Common myeloid progenitor, CD34-positive (primary cell): ENCODE data around the gene RAPGEF3.

Source experiments
- CTCF ChIA-PET: fragments of 350-600 bp; sonication (Branson Sonifier 250); formaldehyde crosslinking; loops from one replicate; lab custom pipeline; 2021; ENCODE audit warnings: antibody characterized with exemption; lab: Charles Lee
- POLR2A ChIA-PET: fragments of 350-600 bp; sonication (Branson Sonifier 250); formaldehyde crosslinking; loops from one replicate; lab custom pipeline; 2021; ENCODE audit warnings: antibody characterized with exemption; lab: Charles Lee
- DNase-seq, 3 donors: peaks; one replicate each; pipeline versions ENCODE4 v3.0.0 to v3.0.0-alpha.2; 2013
- H3K27ac ChIP-seq, 2 experiments: 1 replicate in 1 of 2; 2 replicates in 1 of 2; pipeline ENCODE4 v1.7.0; 2013; ENCODE audit warnings: inconsistent platforms in 2 of 2, low read length in 2 of 2, mild to moderate bottlenecking in 2 of 2, low read depth in 1 of 2, moderate library complexity in 1 of 2; ENCODE audit not compliant: severe bottlenecking in 2 of 2, insufficient read depth in 1 of 2, poor library complexity in 1 of 2
- H3K27me3 ChIP-seq, 5 experiments: replicated peaks in 2 of 5; 1 replicate in 3 of 5; 2 replicates in 2 of 5; pipeline versions ENCODE4 v1.6.1 to v1.7.0; 2013; ENCODE audit warnings: low read length in 4 of 5, mild to moderate bottlenecking in 2 of 5, moderate library complexity in 2 of 5, inconsistent platforms in 1 of 5; ENCODE audit not compliant: insufficient read depth in 5 of 5, control insufficient read depth in 4 of 5
- H3K36me3 ChIP-seq, 4 experiments: 1 replicate in 2 of 4; 2 replicates in 2 of 4; pipeline versions ENCODE4 v1.6.1 to v1.7.0; 2013; ENCODE audit warnings: low read length in 3 of 4, control low read depth in 1 of 4, mild to moderate bottlenecking in 1 of 4; ENCODE audit not compliant: control insufficient read depth in 4 of 4, insufficient read depth in 4 of 4
- H3K4me1 ChIP-seq, 4 experiments: 1 replicate in 3 of 4; 2 replicates in 1 of 4; pipeline versions ENCODE4 v1.6.1 to v1.7.1; 2013; ENCODE audit warnings: low read length in 3 of 4, mild to moderate bottlenecking in 3 of 4, control low read depth in 1 of 4, inconsistent platforms in 1 of 4, moderate library complexity in 1 of 4; ENCODE audit not compliant: control insufficient read depth in 4 of 4, insufficient read depth in 4 of 4; ENCODE audit errors: control extremely low read depth in 1 of 4
- H3K4me3 ChIP-seq, 7 experiments: 1 replicate in 4 of 7; 2 replicates in 3 of 7; pipeline versions ENCODE4 v1.5.1 to v1.7.0; 2013; ENCODE audit warnings: mild to moderate bottlenecking in 7 of 7, low read length in 6 of 7, moderate library complexity in 6 of 7, inconsistent platforms in 2 of 7, low read depth in 2 of 7, control low read depth in 1 of 7; ENCODE audit not compliant: insufficient read depth in 4 of 7, control insufficient read depth in 1 of 7; ENCODE audit errors: extremely low read depth in 1 of 7
- H3K9me3 ChIP-seq, 5 experiments: 1 replicate in 4 of 5; 2 replicates in 1 of 5; pipeline versions ENCODE4 v1.6.1 to v1.7.1; 2013; ENCODE audit warnings: low read length in 4 of 5, mild to moderate bottlenecking in 2 of 5, inconsistent platforms in 1 of 5, low read depth in 1 of 5, moderate library complexity in 1 of 5; ENCODE audit not compliant: control insufficient read depth in 4 of 5, insufficient read depth in 2 of 5; ENCODE audit errors: control extremely low read depth in 1 of 5
- WGBS: methylation state at CpG from one replicate; pipeline ENCODE4 v1.1.5; 2013; ENCODE audit not compliant: insufficient coverage; 5-methylcytosine and 5-hydroxymethylcytosine counted together

The RAPGEF3 gene

GRCh38 chr12:47735649-47736048 lies 23.0 kb downstream of the RAPGEF3 start:
- CTCF ChIA-PET: interaction anchor here (0.9 to 35.4 kb wide), 6 partner anchors 8 to 43 kb away, joined by 3 to 1109 read pairs (median 44); partner anchors contain the start of gene SLC48A1
- H3K4me1 ChIP-seq: peaks cover 0 to 11% (median 9%) of the 10 kb centered on the region in 4 experiments
- 95% methylated on average over 11 of the region's 11 CpGs for WGBS

GRCh38 chr12:47734725-47735480 lies 23.8 kb downstream of the RAPGEF3 start:
- H3K36me3 ChIP-seq: peaks cover 0 to 7% (median 1%) of the 10 kb centered on the region in 4 experiments
- WGBS: 97% methylated on average over 6 of the region's 12 CpGs
- H3K27me3 ChIP-seq: no peaks in the 10 kb centered on the region
- no peak overlapping the region for H3K4me3 ChIP-seq
- H3K9me3 ChIP-seq: no peaks in the 10 kb centered on the region
- no peak overlapping the region for H3K27ac ChIP-seq
- POLR2A ChIA-PET: no interaction called here
- CTCF ChIA-PET: interaction anchor here (0.9 to 35.4 kb wide), 6 partner anchors 9 to 44 kb away, joined by 3 to 1109 read pairs (median 70); partner anchors contain the start of gene SLC48A1
- peaks cover 0 to 4% (median 1%) of the 10 kb centered on the region in 4 experiments for H3K4me1 ChIP-seq
- no peak for DNase-seq

More at GRCh38 chr12:47735649-47736048, 23.0 kb downstream of the RAPGEF3 start:
- Histone ChIP-seq H3K27ac (no peak overlapping the region), H3K4me3 (no peak overlapping the region), H3K27me3 (no peaks in the 10 kb centered on the region), H3K9me3 (no peaks in the 10 kb centered on the region), H3K36me3 (peaks cover 0 to 7% (median 1%) of the 10 kb centered on the region in 4 experiments)
- POLR2A ChIA-PET: no interaction called here
- DNase-seq: no peak

- no peak overlapping the region for H3K4me3 ChIP-seq
- POLR2A ChIA-PET: interaction anchor here (0.6 kb wide), 2 partner anchors 75 to 252 kb away, joined by 3 to 5 read pairs; no protein-coding TSS in a partner anchor
- CTCF ChIA-PET: interaction anchor here (1.0 to 35.4 kb wide), 9 partner anchors 8 to 117 kb away, joined by 3 to 1109 read pairs (median 10); partner anchors contain the start of genes ENDOU, RAPGEF3 and SLC48A1
- H3K36me3 ChIP-seq: peaks cover 0 to 5% (median 1%) of the 10 kb centered on the region in 4 experiments
- H3K27me3 ChIP-seq: no peaks in the 10 kb centered on the region
- no peaks in the 10 kb centered on the region for H3K9me3 ChIP-seq
- H3K4me1 ChIP-seq: no peaks in the 10 kb centered on the region
- H3K27ac ChIP-seq: no peak overlapping the region
- no peak for DNase-seq
- WGBS: 98% methylated on average over 4 of the region's 4 CpGs
These were observed 25.5 kb downstream of the RAPGEF3 start for GRCh38 chr12:47733142-47733541.

- H3K9me3 ChIP-seq: no peaks in the 10 kb centered on the region
- CTCF ChIA-PET: interaction anchor here (1.1 to 35.4 kb wide), 10 partner anchors 11 to 118 kb away, joined by 3 to 1109 read pairs (median 9); partner anchors contain the start of genes RAPGEF3 and SLC48A1
- H3K4me3 ChIP-seq: no peak overlapping the region
- DNase-seq: no peak
- H3K27ac ChIP-seq: no peak overlapping the region
- peaks cover 0 to 3% (median 1%) of the 10 kb centered on the region in 4 experiments for H3K36me3 ChIP-seq
- no peaks in the 10 kb centered on the region for H3K4me1 ChIP-seq
- no peaks in the 10 kb centered on the region for H3K27me3 ChIP-seq
- POLR2A ChIA-PET: interaction anchor here (1.1 kb wide), 1 partner anchor 12 kb away, joined by 4 read pairs; no protein-coding TSS in a partner anchor
- WGBS: 75% methylated on average over 1 of the region's 2 CpGs
These were observed 26.2 kb downstream of the RAPGEF3 start for GRCh38 chr12:47732504-47732903.

GRCh38 chr12:47731723-47732122 lies 27.0 kb downstream of the RAPGEF3 start:
- no peak for DNase-seq
- no peaks in the 10 kb centered on the region for H3K9me3 ChIP-seq
- ChIA-PET POLR2A (interaction anchor here (0.5 to 1.1 kb wide), 3 partner anchors 13 to 472 kb away, joined by 3 to 5 read pairs (median 4); no protein-coding TSS in a partner anchor), CTCF (interaction anchor here (1.1 to 35.4 kb wide), 7 partner anchors 12 to 109 kb away, joined by 3 to 1109 read pairs (median 10); partner anchors contain the start of gene SLC48A1)
- no peaks in the 10 kb centered on the region for H3K27me3 ChIP-seq
- H3K4me1 ChIP-seq: no peaks in the 10 kb centered on the region
- H3K27ac ChIP-seq: no peak overlapping the region
- H3K36me3 ChIP-seq: peaks cover 0 to 2% (median 0%) of the 10 kb centered on the region in 4 experiments
- H3K4me3 ChIP-seq: no peak overlapping the region
- WGBS: 98% methylated on average over 4 of the region's 5 CpGs

GRCh38 chr12:47730341-47730744 lies 28.3 kb downstream of the RAPGEF3 start:
- ChIA-PET POLR2A (interaction anchor here (0.6 kb wide), 1 partner anchor 149 kb away, joined by 4 read pairs; no protein-coding TSS in a partner anchor), CTCF (interaction anchor here (2.0 to 35.4 kb wide), 4 partner anchors 13 to 48 kb away, joined by 8 to 1109 read pairs (median 70); partner anchors contain the start of gene SLC48A1)
- Histone ChIP-seq H3K4me3 (no peak overlapping the region), H3K9me3 (no peaks in the 10 kb centered on the region), H3K4me1 (no peaks in the 10 kb centered on the region), H3K36me3 (no peaks in the 10 kb centered on the region), H3K27me3 (no peaks in the 10 kb centered on the region), H3K27ac (no peak overlapping the region)
- 95% methylated on average over 7 of the region's 8 CpGs for whole genome bisulfite sequencing
- DNase-seq: no peak
